Measurements from ENCODE around the gene PCDH9.

DNA sequence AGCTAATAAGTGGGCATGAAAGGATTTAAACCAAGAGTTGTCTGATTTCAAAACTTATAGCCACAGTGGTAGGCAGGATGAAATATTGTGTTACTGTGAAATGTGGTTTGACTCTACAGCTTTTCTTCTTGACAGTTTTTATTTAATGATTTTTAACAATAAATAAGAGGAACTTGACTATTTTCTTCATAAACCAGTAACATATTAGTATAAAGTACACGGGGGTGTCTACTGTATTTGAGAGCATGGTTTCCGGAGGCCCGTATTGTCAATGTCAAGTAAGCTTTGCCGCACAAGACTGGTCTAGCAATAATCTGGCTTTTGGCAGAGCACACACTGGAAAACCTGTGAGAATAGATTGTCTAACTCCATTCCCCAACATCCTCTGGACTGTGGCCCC, 894.5 kb downstream of the PCDH9 start:
- TF ChIP-seq EZH2 (IDR thresholded peaks at IDR 0.05; ENCODE audit: insufficient read depth, poor library complexity, severe bottlenecking) (no peak), EZH2phosphoT487 (IDR thresholded peaks at IDR 0.05; ENCODE audit: insufficient read depth, low read depth) (no peak)
